Endothelial cell (in vitro differentiated cells): ENCODE results near the gene NUDT12. TPM values are rescaled to one million over a fixed set of nuclear protein-coding genes. Genes with fewer than 3 reads are reported as not detected.

Experiments
- DNase-seq: peaks from one replicate; pipeline ENCODE4 v3.0.0; 2021; ENCODE audit warnings: low spot score
- H3K27ac Mint-ChIP-seq: one replicate; pipeline ENCODE4 v1.8.0; 2021; ENCODE audit warnings: mixed read lengths, inconsistent platforms; ENCODE audit not compliant: unreplicated experiment
- H3K27me3 Mint-ChIP-seq: one replicate; pipeline ENCODE4 v1.8.0; 2021; ENCODE audit warnings: mild to moderate bottlenecking, moderate library complexity, mixed read lengths, inconsistent platforms; ENCODE audit not compliant: unreplicated experiment
- H3K36me3 Mint-ChIP-seq: one replicate; pipeline ENCODE4 v1.8.0; 2021; ENCODE audit warnings: mild to moderate bottlenecking, low read depth, mixed read lengths, inconsistent platforms; ENCODE audit not compliant: unreplicated experiment
- H3K4me1 Mint-ChIP-seq: one replicate; pipeline ENCODE4 v1.8.0; 2021; ENCODE audit warnings: mild to moderate bottlenecking, mixed read lengths, inconsistent platforms; ENCODE audit not compliant: unreplicated experiment
- H3K4me3 Mint-ChIP-seq: one replicate; pipeline ENCODE4 v1.8.0; 2021; ENCODE audit warnings: mild to moderate bottlenecking, mixed read lengths, inconsistent platforms; ENCODE audit not compliant: unreplicated experiment
- H3K9me3 Mint-ChIP-seq: one replicate; pipeline ENCODE4 v1.8.0; 2021; ENCODE audit warnings: mixed read lengths, inconsistent platforms; ENCODE audit not compliant: unreplicated experiment
- CTCF ChIP-seq: fragments of 200-600 bp; sonication (generic); IDR thresholded peaks from one replicate; pipeline ENCODE4 v1.5.0; 2021; ENCODE audit warnings: antibody characterized with exemption; ENCODE audit not compliant: unreplicated experiment
- total RNA-seq: library from RNA; stranded (reverse); fragmentation: NEBNext Ultra II Directional; extraction: Animal tissue kit (Norgen Biotek cat#: 25700); gene quantifications from one replicate; pipeline ENCODE4 v1.2.1, GENCODE V29; 2021; ENCODE audit not compliant: unreplicated experiment

NUDT12 gene
- total RNA-seq, 1 donor from 2014 or later = 6.1 TPM

GRCh38 chr5:103587185-103587748, 24.7 kb upstream of the NUDT12 start:
- no peaks in the 10 kb centered on the region for H3K4me1 Mint-ChIP-seq
- no peak for DNase-seq

GRCh38 chr5:103582364-103582763, 19.8 kb upstream of the NUDT12 start:
- DNase-seq = peak; percentile 52
- TF ChIP-seq CTCF = peak; percentile 43

More at GRCh38 chr5:103587185-103587748, 24.7 kb upstream of the NUDT12 start:
- H3K27ac Mint-ChIP-seq = no peak overlapping the region
- H3K4me3 Mint-ChIP-seq = no peak overlapping the region
- H3K9me3 Mint-ChIP-seq = no peaks in the 10 kb centered on the region
- peaks cover 2% of the 10 kb centered on the region for H3K27me3 Mint-ChIP-seq
- peak; percentile 44 for TF ChIP-seq CTCF
- no peaks in the 10 kb centered on the region for H3K36me3 Mint-ChIP-seq

GRCh38 chr5:103573411-103573810, 10.8 kb upstream of the NUDT12 start:
- H3K27me3 Mint-ChIP-seq = no peaks in the 10 kb centered on the region
- no peak overlapping the region for H3K27ac Mint-ChIP-seq
- H3K4me3 Mint-ChIP-seq = no peak overlapping the region
- no peak for DNase-seq
- no peak for TF ChIP-seq CTCF
- no peaks in the 10 kb centered on the region for H3K9me3 Mint-ChIP-seq
- H3K4me1 Mint-ChIP-seq = no peaks in the 10 kb centered on the region
- H3K36me3 Mint-ChIP-seq = no peaks in the 10 kb centered on the region

More at GRCh38 chr5:103582364-103582763, 19.8 kb upstream of the NUDT12 start:
- H3K4me3 Mint-ChIP-seq = no peak overlapping the region
- no peak overlapping the region for H3K27ac Mint-ChIP-seq
- H3K36me3 Mint-ChIP-seq = no peaks in the 10 kb centered on the region
- no peaks in the 10 kb centered on the region for H3K4me1 Mint-ChIP-seq
- no peaks in the 10 kb centered on the region for H3K9me3 Mint-ChIP-seq
- no peaks in the 10 kb centered on the region for H3K27me3 Mint-ChIP-seq

GRCh38 chr5:103572454-103572853, 9.9 kb upstream of the NUDT12 start:
- H3K27ac Mint-ChIP-seq = no peak overlapping the region
- DNase-seq = no peak
- H3K27me3 Mint-ChIP-seq = no peaks in the 10 kb centered on the region
- no peaks in the 10 kb centered on the region for H3K36me3 Mint-ChIP-seq
- no peaks in the 10 kb centered on the region for H3K4me1 Mint-ChIP-seq
- no peak for TF ChIP-seq CTCF
- no peaks in the 10 kb centered on the region for H3K9me3 Mint-ChIP-seq
- H3K4me3 Mint-ChIP-seq = no peak overlapping the region

GRCh38 chr5:103571730-103572129, 9.1 kb upstream of the NUDT12 start:
- H3K9me3 Mint-ChIP-seq = no peaks in the 10 kb centered on the region
- H3K36me3 Mint-ChIP-seq = no peaks in the 10 kb centered on the region
- H3K4me3 Mint-ChIP-seq = no peak overlapping the region
- no peak overlapping the region for H3K27ac Mint-ChIP-seq
- no peaks in the 10 kb centered on the region for H3K27me3 Mint-ChIP-seq
- DNase-seq = no peak
- H3K4me1 Mint-ChIP-seq = no peaks in the 10 kb centered on the region
- TF ChIP-seq CTCF = no peak
